GM12874 (cell line): ENCODE measurements around the gene KIF6.

Experiments used
- TF ChIP-seq, protein P1 (sequence below): IDR thresholded peaks from 2 replicates; pipeline ENCODE4 v1.5.1; 2011; ENCODE audit warnings: low read depth, mild to moderate bottlenecking, control low read depth, low read length, moderate library complexity; ENCODE audit not compliant: insufficient read depth

The KIF6 gene

GRCh38 chr6:39369987-39370386, 355.2 kb downstream of the KIF6 start:
- TF ChIP-seq, protein P1, sequence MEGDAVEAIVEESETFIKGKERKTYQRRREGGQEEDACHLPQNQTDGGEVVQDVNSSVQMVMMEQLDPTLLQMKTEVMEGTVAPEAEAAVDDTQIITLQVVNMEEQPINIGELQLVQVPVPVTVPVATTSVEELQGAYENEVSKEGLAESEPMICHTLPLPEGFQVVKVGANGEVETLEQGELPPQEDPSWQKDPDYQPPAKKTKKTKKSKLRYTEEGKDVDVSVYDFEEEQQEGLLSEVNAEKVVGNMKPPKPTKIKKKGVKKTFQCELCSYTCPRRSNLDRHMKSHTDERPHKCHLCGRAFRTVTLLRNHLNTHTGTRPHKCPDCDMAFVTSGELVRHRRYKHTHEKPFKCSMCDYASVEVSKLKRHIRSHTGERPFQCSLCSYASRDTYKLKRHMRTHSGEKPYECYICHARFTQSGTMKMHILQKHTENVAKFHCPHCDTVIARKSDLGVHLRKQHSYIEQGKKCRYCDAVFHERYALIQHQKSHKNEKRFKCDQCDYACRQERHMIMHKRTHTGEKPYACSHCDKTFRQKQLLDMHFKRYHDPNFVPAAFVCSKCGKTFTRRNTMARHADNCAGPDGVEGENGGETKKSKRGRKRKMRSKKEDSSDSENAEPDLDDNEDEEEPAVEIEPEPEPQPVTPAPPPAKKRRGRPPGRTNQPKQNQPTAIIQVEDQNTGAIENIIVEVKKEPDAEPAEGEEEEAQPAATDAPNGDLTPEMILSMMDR: no peak

GRCh38 chr6:39367700-39368099, 357.5 kb downstream of the KIF6 start:
- TF ChIP-seq, protein P1: no peak

DNA sequence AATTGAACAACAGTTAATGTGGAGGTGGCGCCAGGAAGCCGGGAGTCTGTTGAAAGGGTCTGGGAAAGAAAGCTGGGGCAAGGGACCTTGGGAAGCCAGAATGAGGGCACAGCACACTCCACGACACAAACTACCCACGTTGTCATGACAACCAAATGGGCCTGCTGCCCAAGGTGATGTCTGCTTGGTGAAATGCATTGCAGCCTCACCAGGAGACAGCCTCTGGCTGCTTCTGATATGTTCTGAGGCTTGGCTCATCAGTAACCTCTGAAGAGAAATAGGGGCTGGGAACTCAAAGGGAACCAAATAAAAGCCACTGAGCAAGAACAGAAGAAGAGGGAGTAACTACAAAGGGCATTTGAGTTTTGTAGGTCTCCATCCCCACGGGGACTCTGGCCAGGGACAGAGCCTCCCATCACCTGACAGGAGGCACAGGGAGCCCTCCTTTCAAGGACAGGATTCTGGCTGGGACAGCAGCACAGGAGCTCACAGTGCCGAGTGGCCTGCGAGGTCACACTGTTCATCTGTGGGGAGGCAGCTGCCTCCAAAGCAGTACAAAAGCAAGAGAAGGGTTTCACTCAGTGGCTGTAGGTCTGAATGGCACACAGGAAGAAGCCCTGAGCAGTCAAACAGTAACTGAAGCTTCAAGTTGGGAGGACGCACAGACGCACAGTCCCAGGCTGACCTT, 358.1 kb downstream of the KIF6 start:
- TF ChIP-seq, protein P1: no peak

- TF ChIP-seq, protein P1: no peak
Measured at GRCh38 chr6:39365281-39366074, 359.7 kb downstream of the KIF6 start.

- TF ChIP-seq, protein P1: no peak
Measured at GRCh38 chr6:39363280-39363679, 361.9 kb downstream of the KIF6 start.

GRCh38 chr6:39362487-39362865, 362.7 kb downstream of the KIF6 start:
- TF ChIP-seq, protein P1: peak; percentile 54; the same call in 1 of the 2 replicates

GRCh38 chr6:39361657-39362486, 363.3 kb downstream of the KIF6 start:
- TF ChIP-seq, protein P1: peak; percentile 92
